ENCODE results near the gene PPIE. TPM values are rescaled to one million over a fixed set of nuclear protein-coding genes. Genes with fewer than 3 reads are reported as not detected.

PPIE gene
- total RNA-seq, 1 experiment from 2014 or later = 73.8 TPM

- ChIA-PET CTCF (no interaction called here), POLR2A (no interaction called here), RAD21 (ENCODE audit: low non-redundant PET in 1 of 2, low total read pairs in 2 of 2, uncharacterized antibody in 2 of 2, unreplicated experiment in 2 of 2) (no interaction called here)
- no peaks in the 10 kb centered on the region for H3K9me3 ChIP-seq (ENCODE audit: control insufficient read depth in 1 of 2, insufficient read depth in 1 of 2, low read depth in 1 of 2, low read length in 2 of 2)
- H3K9me2 ChIP-seq (ENCODE audit: insufficient read depth) = no peaks in the 10 kb centered on the region
- peaks cover 0 to 5% of the 10 kb centered on the region in 2 experiments; a peak in 2 of 4 replicates for H3K4me1 ChIP-seq (ENCODE audit: control insufficient read depth in 1 of 2, insufficient read depth in 2 of 2, low read length in 2 of 2)
- no peak overlapping the region for H3K9ac ChIP-seq (ENCODE audit: low read length)
- H3K27ac ChIP-seq (ENCODE audit: low read depth, low read length) = no peak overlapping the region
- H3K27me3 ChIP-seq (ENCODE audit: insufficient read depth, low read length) = no peaks in the 10 kb centered on the region
- no TSS peak for BruUV-seq (replicated peaks)
- no peaks in the 10 kb centered on the region for H3K36me3 ChIP-seq (ENCODE audit: control insufficient read depth in 1 of 2, insufficient read depth in 2 of 2, low read length in 2 of 2)
- ATAC-seq = no peak
- intact Hi-C loops (cut with micrococcal nuclease) = no loop called here
- H3K79me2 ChIP-seq (ENCODE audit: insufficient read depth, low read length) = no peaks in the 10 kb centered on the region
- H2AFZ ChIP-seq (ENCODE audit: low read depth, low read length, poor library complexity, severe bottlenecking) = no peak overlapping the region
- no peak overlapping the region for H3K4me2 ChIP-seq (ENCODE audit: low read length)
- no peaks in the 10 kb centered on the region for H4K20me1 ChIP-seq (ENCODE audit: insufficient read depth)
- TF ChIP-seq EZH2 (IDR thresholded peaks at IDR 0.05) (no peak), POLR2AphosphoS5 (IDR thresholded peaks at IDR 0.05; ENCODE audit: low read depth, low read length) (no peak), CEBPB (IDR thresholded peaks at IDR 0.05; ENCODE audit: low read depth) (no peak), TCF7L2 (IDR thresholded peaks at IDR 0.05; ENCODE audit: borderline replicate concordance, extremely low read depth, insufficient read depth, insufficient read length) (no peak), EZH2phosphoT487 (IDR thresholded peaks at IDR 0.05; ENCODE audit: borderline replicate concordance) (no peak), CBX3 (IDR thresholded peaks at IDR 0.05; ENCODE audit: low read depth) (no peak), ZBTB33 (IDR thresholded peaks at IDR 0.05; ENCODE audit: extremely low read depth, insufficient replicate concordance, low read length) (no peak)
- TF ChIP-seq, protein P1, sequence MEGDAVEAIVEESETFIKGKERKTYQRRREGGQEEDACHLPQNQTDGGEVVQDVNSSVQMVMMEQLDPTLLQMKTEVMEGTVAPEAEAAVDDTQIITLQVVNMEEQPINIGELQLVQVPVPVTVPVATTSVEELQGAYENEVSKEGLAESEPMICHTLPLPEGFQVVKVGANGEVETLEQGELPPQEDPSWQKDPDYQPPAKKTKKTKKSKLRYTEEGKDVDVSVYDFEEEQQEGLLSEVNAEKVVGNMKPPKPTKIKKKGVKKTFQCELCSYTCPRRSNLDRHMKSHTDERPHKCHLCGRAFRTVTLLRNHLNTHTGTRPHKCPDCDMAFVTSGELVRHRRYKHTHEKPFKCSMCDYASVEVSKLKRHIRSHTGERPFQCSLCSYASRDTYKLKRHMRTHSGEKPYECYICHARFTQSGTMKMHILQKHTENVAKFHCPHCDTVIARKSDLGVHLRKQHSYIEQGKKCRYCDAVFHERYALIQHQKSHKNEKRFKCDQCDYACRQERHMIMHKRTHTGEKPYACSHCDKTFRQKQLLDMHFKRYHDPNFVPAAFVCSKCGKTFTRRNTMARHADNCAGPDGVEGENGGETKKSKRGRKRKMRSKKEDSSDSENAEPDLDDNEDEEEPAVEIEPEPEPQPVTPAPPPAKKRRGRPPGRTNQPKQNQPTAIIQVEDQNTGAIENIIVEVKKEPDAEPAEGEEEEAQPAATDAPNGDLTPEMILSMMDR (IDR thresholded peaks at IDR 0.05 in 2 of 3, conservative IDR thresholded peaks at IDR 0.05 in 1 of 3; ENCODE audit: borderline replicate concordance in 1 of 3, insufficient read depth in 1 of 3, low read depth in 2 of 3, low read length in 2 of 3) = no peak
- TF ChIP-seq, protein P2, sequence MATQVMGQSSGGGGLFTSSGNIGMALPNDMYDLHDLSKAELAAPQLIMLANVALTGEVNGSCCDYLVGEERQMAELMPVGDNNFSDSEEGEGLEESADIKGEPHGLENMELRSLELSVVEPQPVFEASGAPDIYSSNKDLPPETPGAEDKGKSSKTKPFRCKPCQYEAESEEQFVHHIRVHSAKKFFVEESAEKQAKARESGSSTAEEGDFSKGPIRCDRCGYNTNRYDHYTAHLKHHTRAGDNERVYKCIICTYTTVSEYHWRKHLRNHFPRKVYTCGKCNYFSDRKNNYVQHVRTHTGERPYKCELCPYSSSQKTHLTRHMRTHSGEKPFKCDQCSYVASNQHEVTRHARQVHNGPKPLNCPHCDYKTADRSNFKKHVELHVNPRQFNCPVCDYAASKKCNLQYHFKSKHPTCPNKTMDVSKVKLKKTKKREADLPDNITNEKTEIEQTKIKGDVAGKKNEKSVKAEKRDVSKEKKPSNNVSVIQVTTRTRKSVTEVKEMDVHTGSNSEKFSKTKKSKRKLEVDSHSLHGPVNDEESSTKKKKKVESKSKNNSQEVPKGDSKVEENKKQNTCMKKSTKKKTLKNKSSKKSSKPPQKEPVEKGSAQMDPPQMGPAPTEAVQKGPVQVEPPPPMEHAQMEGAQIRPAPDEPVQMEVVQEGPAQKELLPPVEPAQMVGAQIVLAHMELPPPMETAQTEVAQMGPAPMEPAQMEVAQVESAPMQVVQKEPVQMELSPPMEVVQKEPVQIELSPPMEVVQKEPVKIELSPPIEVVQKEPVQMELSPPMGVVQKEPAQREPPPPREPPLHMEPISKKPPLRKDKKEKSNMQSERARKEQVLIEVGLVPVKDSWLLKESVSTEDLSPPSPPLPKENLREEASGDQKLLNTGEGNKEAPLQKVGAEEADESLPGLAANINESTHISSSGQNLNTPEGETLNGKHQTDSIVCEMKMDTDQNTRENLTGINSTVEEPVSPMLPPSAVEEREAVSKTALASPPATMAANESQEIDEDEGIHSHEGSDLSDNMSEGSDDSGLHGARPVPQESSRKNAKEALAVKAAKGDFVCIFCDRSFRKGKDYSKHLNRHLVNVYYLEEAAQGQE (IDR thresholded peaks at IDR 0.05; ENCODE audit: low read depth) = no peak
- DNase-seq (ENCODE audit: low read depth, low spot score) = no peak
- H3K4me3 ChIP-seq (replicated peaks in 1 of 2; ENCODE audit: low read depth in 1 of 2, low read length in 2 of 2) = no peak overlapping the region
Observed at GRCh38 chr1:39779821-39780220, 41.1 kb downstream of the PPIE start.

Measured in HCT116 (cell line).